Effector memory CD4-positive, alpha-beta T cell (primary cell): ENCODE data around the gene TRAM2.

ENCODE experiments used
- DNase-seq, 3 donors: peaks; one replicate each; pipeline ENCODE4 v3.0.0-alpha.2; 2020
- H3K27ac ChIP-seq: 2 replicates; pipeline ENCODE4 v1.7.0; 2013; ENCODE audit warnings: mild to moderate bottlenecking, low read length, moderate library complexity; ENCODE audit not compliant: insufficient read depth, poor library complexity, severe bottlenecking
- H3K27me3 ChIP-seq: replicated peaks from 2 replicates; pipeline ENCODE4 v1.7.0; 2013; ENCODE audit warnings: mild to moderate bottlenecking, low read length; ENCODE audit not compliant: insufficient read depth, control insufficient read depth, poor library complexity, severe bottlenecking
- H3K36me3 ChIP-seq: 2 replicates; pipeline ENCODE4 v1.7.0; 2013; ENCODE audit warnings: mild to moderate bottlenecking, low read length, moderate library complexity; ENCODE audit not compliant: control insufficient read depth, insufficient read depth
- H3K4me1 ChIP-seq: 2 replicates; pipeline ENCODE4 v1.7.0; 2013; ENCODE audit warnings: low read length, mild to moderate bottlenecking; ENCODE audit not compliant: control insufficient read depth, insufficient read depth, poor library complexity, severe bottlenecking
- H3K4me3 ChIP-seq: 2 replicates; pipeline ENCODE4 v1.7.0; 2013; ENCODE audit warnings: low read length, low read depth, mild to moderate bottlenecking; ENCODE audit not compliant: insufficient read depth, poor library complexity, severe bottlenecking
- H3K9me3 ChIP-seq: 2 replicates; pipeline ENCODE4 v1.7.0; 2013; ENCODE audit warnings: mild to moderate bottlenecking, low read length, moderate library complexity; ENCODE audit not compliant: control insufficient read depth

Gene TRAM2

GRCh38 chr6:52571099-52571755 lies 5.6 kb downstream of the TRAM2 start:
- H3K27ac ChIP-seq: no peak overlapping the region
- H3K27me3 ChIP-seq: no peaks in the 10 kb centered on the region
- no peaks in the 10 kb centered on the region for H3K36me3 ChIP-seq
- H3K4me1 ChIP-seq: peaks cover 30% of the 10 kb centered on the region
- H3K4me3 ChIP-seq: no peak overlapping the region
- H3K9me3 ChIP-seq: no peaks in the 10 kb centered on the region
- no peak for DNase-seq

GRCh38 chr6:52570291-52570700 lies 6.6 kb downstream of the TRAM2 start:
- H3K4me3 ChIP-seq: no peak overlapping the region
- no peaks in the 10 kb centered on the region for H3K27me3 ChIP-seq
- no peak for DNase-seq
- H3K9me3 ChIP-seq: no peaks in the 10 kb centered on the region
- no peaks in the 10 kb centered on the region for H3K36me3 ChIP-seq
- H3K27ac ChIP-seq: no peak overlapping the region
- H3K4me1 ChIP-seq: peaks cover 22% of the 10 kb centered on the region

- Histone ChIP-seq H3K9me3 (no peaks in the 10 kb centered on the region), H3K36me3 (no peaks in the 10 kb centered on the region), H3K4me1 (peaks cover 8% of the 10 kb centered on the region), H3K4me3 (no peak overlapping the region), H3K27me3 (no peaks in the 10 kb centered on the region), H3K27ac (no peak overlapping the region)
- no peak for DNase-seq
These were observed 8.5 kb downstream of the TRAM2 start for GRCh38 chr6:52568320-52568719.

- Histone ChIP-seq H3K36me3 (no peaks in the 10 kb centered on the region), H3K27me3 (no peaks in the 10 kb centered on the region), H3K9me3 (no peaks in the 10 kb centered on the region), H3K4me1 (peaks cover 8% of the 10 kb centered on the region), H3K4me3 (no peak overlapping the region), H3K27ac (no peak overlapping the region)
- DNase-seq: no peak
These were observed 10.0 kb downstream of the TRAM2 start for GRCh38 chr6:52566853-52567279.

- no peak overlapping the region for H3K27ac ChIP-seq
- no peak overlapping the region for H3K4me3 ChIP-seq
- H3K36me3 ChIP-seq: no peaks in the 10 kb centered on the region
- H3K27me3 ChIP-seq: no peaks in the 10 kb centered on the region
- H3K9me3 ChIP-seq: no peaks in the 10 kb centered on the region
- peaks cover 8% of the 10 kb centered on the region for H3K4me1 ChIP-seq
- no peak for DNase-seq
These were observed 10.7 kb downstream of the TRAM2 start for GRCh38 chr6:52566201-52566600.

- Histone ChIP-seq H3K9me3 (no peaks in the 10 kb centered on the region), H3K27me3 (no peaks in the 10 kb centered on the region), H3K4me1 (peaks cover 8% of the 10 kb centered on the region), H3K36me3 (no peaks in the 10 kb centered on the region), H3K27ac (no peak overlapping the region), H3K4me3 (no peak overlapping the region)
- DNase-seq: no peak
These were observed 12.0 kb downstream of the TRAM2 start for GRCh38 chr6:52564856-52565255.

- Histone ChIP-seq H3K4me3 (no peak overlapping the region), H3K27ac (no peak overlapping the region), H3K4me1 (peaks cover 8% of the 10 kb centered on the region), H3K27me3 (no peaks in the 10 kb centered on the region), H3K9me3 (no peaks in the 10 kb centered on the region), H3K36me3 (no peaks in the 10 kb centered on the region)
- DNase-seq: no peak
These were observed 13.9 kb downstream of the TRAM2 start for GRCh38 chr6:52562911-52563310.

GRCh38 chr6:52560462-52560861 lies 16.4 kb downstream of the TRAM2 start:
- Histone ChIP-seq H3K4me1 (no peaks in the 10 kb centered on the region), H3K4me3 (no peak overlapping the region), H3K27ac (no peak overlapping the region), H3K9me3 (no peaks in the 10 kb centered on the region), H3K36me3 (no peaks in the 10 kb centered on the region), H3K27me3 (no peaks in the 10 kb centered on the region)
- DNase-seq: no peak

- no peaks in the 10 kb centered on the region for H3K9me3 ChIP-seq
- no peaks in the 10 kb centered on the region for H3K36me3 ChIP-seq
- no peak overlapping the region for H3K27ac ChIP-seq
- H3K4me3 ChIP-seq: no peak overlapping the region
- H3K27me3 ChIP-seq: no peaks in the 10 kb centered on the region
- no peak for DNase-seq
- no peaks in the 10 kb centered on the region for H3K4me1 ChIP-seq
These were observed 18.4 kb downstream of the TRAM2 start for GRCh38 chr6:52558266-52559000.

- Histone ChIP-seq H3K36me3 (no peaks in the 10 kb centered on the region), H3K4me1 (no peaks in the 10 kb centered on the region), H3K9me3 (no peaks in the 10 kb centered on the region)
These were observed 19.2 kb downstream of the TRAM2 start for GRCh38 chr6:52557389-52558265.

More at GRCh38 chr6:52557389-52558265, 19.2 kb downstream of the TRAM2 start:
- no peak for DNase-seq
- Histone ChIP-seq H3K27me3 (no peaks in the 10 kb centered on the region), H3K4me3 (no peak overlapping the region), H3K27ac (no peak overlapping the region)
